ENCODE measurements around the gene FKBP1B. TPM values are rescaled to one million over a fixed set of nuclear protein-coding genes. Genes with fewer than 3 reads are reported as not detected.

The FKBP1B gene
- total RNA-seq, 1 experiment from 2014 or later: 58.6 TPM

DNA sequence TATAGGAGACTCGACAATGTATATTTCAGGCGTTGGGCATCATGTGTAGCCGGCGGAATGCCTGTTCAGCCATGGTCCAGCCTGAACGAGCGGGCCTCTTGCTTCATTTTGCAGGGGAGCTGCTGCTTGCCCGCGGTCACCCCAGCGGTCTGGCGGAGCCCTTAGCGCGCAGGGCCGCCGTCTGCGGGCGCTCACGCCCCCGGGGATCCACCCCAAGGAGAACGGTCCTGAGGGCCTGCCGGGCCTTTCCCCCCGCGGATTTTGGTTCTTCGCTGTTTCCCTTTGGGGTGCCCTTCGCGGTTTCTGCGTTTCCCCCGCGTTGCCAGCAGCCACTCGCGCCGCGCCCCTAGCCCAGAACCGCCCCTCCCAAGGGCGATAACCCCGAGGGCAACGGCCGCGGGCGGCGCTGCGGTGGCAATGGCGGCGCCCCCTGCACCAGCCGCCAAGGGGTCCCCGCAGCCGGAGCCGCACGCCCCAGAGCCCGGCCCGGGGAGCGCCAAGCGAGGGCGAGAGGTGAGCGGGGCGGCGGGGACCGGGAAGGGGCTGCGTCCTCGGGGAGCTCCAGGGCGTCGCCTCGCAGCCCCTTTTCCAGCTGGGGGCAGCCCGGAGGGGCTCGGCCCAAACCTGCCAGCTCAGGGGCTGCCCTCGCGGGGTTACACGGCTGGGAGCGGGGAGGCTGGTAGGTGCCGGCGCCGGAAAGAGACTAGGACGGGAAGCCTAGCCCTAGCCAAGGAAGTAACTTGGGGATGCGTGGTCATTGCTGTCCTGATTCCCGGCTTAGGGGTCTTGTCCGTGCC lies 39.7 kb upstream of the FKBP1B start, which contains the start of gene MFSD2B (continued):
- TF ChIP-seq, protein P1, sequence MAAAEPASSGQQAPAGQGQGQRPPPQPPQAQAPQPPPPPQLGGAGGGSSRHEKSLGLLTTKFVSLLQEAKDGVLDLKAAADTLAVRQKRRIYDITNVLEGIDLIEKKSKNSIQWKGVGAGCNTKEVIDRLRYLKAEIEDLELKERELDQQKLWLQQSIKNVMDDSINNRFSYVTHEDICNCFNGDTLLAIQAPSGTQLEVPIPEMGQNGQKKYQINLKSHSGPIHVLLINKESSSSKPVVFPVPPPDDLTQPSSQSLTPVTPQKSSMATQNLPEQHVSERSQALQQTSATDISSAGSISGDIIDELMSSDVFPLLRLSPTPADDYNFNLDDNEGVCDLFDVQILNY (CRISPR knock-in tag; IDR thresholded peaks at IDR 0.05): peak; percentile 29; the same call in 1 of the 2 replicates
- TF ChIP-seq, protein P2, sequence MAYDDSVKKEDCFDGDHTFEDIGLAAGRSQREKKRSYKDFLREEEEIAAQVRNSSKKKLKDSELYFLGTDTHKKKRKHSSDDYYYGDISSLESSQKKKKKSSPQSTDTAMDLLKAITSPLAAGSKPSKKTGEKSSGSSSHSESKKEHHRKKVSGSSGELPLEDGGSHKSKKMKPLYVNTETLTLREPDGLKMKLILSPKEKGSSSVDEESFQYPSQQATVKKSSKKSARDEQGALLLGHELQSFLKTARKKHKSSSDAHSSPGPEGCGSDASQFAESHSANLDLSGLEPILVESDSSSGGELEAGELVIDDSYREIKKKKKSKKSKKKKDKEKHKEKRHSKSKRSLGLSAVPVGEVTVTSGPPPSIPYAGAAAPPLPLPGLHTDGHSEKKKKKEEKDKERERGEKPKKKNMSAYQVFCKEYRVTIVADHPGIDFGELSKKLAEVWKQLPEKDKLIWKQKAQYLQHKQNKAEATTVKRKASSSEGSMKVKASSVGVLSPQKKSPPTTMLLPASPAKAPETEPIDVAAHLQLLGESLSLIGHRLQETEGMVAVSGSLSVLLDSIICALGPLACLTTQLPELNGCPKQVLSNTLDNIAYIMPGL (CRISPR knock-in tag; IDR thresholded peaks at IDR 0.05): peak; percentile 78
- no peak for TF ChIP-seq ZNF423 (CRISPR knock-in tag; IDR thresholded peaks at IDR 0.05)
- TF ChIP-seq, protein P3, sequence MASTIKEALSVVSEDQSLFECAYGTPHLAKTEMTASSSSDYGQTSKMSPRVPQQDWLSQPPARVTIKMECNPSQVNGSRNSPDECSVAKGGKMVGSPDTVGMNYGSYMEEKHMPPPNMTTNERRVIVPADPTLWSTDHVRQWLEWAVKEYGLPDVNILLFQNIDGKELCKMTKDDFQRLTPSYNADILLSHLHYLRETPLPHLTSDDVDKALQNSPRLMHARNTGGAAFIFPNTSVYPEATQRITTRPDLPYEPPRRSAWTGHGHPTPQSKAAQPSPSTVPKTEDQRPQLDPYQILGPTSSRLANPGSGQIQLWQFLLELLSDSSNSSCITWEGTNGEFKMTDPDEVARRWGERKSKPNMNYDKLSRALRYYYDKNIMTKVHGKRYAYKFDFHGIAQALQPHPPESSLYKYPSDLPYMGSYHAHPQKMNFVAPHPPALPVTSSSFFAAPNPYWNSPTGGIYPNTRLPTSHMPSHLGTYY (CRISPR knock-in tag; IDR thresholded peaks at IDR 0.05): no peak
- no peak for TF ChIP-seq ZNF219 (CRISPR knock-in tag; IDR thresholded peaks at IDR 0.05; ENCODE audit: borderline replicate concordance)
- TF ChIP-seq, protein P4, sequence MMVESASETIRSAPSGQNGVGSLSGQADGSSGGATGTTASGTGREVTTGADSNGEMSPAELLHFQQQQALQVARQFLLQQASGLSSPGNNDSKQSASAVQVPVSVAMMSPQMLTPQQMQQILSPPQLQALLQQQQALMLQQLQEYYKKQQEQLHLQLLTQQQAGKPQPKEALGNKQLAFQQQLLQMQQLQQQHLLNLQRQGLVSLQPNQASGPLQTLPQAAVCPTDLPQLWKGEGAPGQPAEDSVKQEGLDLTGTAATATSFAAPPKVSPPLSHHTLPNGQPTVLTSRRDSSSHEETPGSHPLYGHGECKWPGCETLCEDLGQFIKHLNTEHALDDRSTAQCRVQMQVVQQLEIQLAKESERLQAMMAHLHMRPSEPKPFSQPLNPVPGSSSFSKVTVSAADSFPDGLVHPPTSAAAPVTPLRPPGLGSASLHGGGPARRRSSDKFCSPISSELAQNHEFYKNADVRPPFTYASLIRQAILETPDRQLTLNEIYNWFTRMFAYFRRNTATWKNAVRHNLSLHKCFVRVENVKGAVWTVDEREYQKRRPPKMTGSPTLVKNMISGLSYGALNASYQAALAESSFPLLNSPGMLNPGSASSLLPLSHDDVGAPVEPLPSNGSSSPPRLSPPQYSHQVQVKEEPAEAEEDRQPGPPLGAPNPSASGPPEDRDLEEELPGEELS (CRISPR knock-in tag; IDR thresholded peaks at IDR 0.05): peak; percentile 68
- TF ChIP-seq ZNF396 (CRISPR knock-in tag; IDR thresholded peaks at IDR 0.05; ENCODE audit: borderline replicate concordance): no peak

DNA sequence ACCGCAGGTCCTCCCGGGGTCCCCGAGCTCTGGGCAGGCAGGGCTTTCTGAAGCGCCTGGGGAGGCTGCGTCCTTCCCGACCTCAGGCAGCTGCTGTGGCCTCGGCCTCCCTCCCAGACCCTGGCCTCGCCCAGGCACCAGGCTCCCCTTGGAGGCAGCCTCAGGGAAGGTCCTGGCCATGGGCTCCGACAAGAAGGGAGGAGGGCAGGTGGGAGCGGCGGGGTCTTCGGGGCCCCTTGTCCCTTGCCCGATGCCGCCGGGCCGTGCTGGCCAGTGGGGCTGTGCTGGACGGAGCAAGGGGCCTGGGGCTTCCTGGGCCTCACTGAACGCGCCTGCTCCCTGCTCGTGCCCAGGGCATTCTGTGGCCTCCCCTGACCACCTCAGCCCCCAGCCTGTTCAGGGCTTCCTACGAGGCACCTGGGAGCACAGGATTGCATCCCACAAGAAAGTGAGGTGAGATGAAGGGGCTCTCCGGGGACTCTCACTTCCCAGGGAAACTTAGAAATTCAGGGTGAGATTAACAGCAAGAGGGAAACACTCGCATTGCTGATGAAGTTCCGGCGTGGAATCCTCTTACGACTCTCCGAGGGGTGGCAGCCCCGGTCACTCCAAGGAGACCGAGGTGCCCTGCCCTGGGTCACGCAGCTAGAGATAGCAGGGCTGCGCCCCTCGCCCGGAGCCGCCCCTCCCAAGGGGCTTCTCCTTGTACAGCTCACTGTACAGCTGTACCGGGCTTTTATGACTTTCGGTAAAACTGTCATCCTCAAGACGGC lies 38.9 kb upstream of the FKBP1B start:
- peaks cover 9% of the 10 kb centered on the region for H3K27me3 Mint-ChIP-seq (ENCODE audit: low read depth)
- ChIA-PET CTCF (interaction anchor here (0.6 to 2.4 kb wide), 4 partner anchors 11 to 84 kb away, joined by 3 to 15 read pairs (median 3); partner anchors contain the start of gene ATAD2B), POLR2A (interaction anchor here (1.3 kb wide), 1 partner anchor 9 kb away, joined by 4 read pairs; no protein-coding TSS in a partner anchor)
- TF ChIP-seq SMAD4 (CRISPR knock-in tag; IDR thresholded peaks at IDR 0.05) (no peak), ZNF121 (CRISPR knock-in tag; IDR thresholded peaks at IDR 0.05) (peak; percentile 60), HMGA2 (CRISPR knock-in tag; IDR thresholded peaks at IDR 0.05) (no peak)
- DNase-seq (ENCODE audit: low spot score): no peak
- no peaks in the 10 kb centered on the region for H3K36me3 Mint-ChIP-seq
- ATAC-seq: peak; percentile 45
- no peaks in the 10 kb centered on the region for H3K9me3 Mint-ChIP-seq
- H3K27ac Mint-ChIP-seq: no peak overlapping the region
- peaks cover 23% of the 10 kb centered on the region for H3K4me1 Mint-ChIP-seq
- peak overlapping the region; percentile 18 for H3K4me3 Mint-ChIP-seq

DNA sequence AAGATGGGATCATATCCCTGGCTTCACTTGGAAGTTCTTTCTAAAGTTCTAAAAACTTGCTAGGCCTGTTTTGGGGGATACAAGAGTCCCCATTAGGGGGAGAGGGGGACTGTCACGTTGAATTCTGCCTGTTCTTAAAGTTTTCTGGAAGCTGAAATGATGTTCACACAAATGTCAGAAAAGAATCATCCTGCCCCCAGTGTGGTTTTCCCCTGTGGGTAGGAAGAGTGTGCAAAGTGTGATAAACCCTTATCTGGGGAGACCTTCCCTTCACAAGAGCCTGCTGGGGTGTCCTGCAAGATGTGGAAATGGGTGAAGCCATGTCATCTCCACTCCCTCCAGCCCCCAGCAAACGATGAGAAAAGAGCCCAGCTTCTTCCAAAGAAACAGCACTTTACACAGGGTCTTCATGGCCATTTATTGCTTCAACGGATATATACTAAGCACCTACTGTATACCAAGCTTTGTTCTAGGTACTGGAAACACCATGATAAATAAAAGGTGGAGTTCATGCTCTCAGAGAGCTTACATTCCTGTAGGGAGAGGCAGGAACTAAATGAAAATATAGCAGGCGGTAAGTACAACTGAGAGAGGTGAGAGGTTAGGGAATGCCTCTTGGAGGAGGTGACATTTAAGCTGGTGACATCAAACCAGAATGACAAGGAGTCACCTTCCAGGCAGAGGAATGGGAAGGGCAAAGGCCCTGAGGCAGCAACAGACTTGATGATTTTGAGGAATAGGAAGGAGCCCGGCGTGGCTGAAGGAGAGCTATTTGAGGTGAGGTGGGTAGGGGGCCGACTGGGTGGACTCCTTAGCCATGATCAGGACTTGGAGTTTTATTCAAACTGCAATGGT lies 38.1 kb upstream of the FKBP1B start:
- peak overlapping the region; percentile 7; the same call in 1 of the 2 replicates for H3K4me3 Mint-ChIP-seq
- H3K36me3 Mint-ChIP-seq: no peaks in the 10 kb centered on the region
- ChIA-PET POLR2A (no interaction called here), CTCF (interaction anchor here (1.3 to 2.4 kb wide), 4 partner anchors 73 to 187 kb away, joined by 3 to 15 read pairs (median 8); partner anchors contain the start of gene ATAD2B)
- H3K27ac Mint-ChIP-seq: no peak overlapping the region
- no peak for DNase-seq (ENCODE audit: low spot score)
- peaks cover 30% of the 10 kb centered on the region for H3K4me1 Mint-ChIP-seq
- peaks cover 9% of the 10 kb centered on the region for H3K27me3 Mint-ChIP-seq (ENCODE audit: low read depth)
- ATAC-seq: no peak
- H3K9me3 Mint-ChIP-seq: no peaks in the 10 kb centered on the region
- TF ChIP-seq, protein P5, sequence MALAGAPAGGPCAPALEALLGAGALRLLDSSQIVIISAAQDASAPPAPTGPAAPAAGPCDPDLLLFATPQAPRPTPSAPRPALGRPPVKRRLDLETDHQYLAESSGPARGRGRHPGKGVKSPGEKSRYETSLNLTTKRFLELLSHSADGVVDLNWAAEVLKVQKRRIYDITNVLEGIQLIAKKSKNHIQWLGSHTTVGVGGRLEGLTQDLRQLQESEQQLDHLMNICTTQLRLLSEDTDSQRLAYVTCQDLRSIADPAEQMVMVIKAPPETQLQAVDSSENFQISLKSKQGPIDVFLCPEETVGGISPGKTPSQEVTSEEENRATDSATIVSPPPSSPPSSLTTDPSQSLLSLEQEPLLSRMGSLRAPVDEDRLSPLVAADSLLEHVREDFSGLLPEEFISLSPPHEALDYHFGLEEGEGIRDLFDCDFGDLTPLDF (CRISPR knock-in tag; IDR thresholded peaks at IDR 0.05): no peak
- no peak for TF ChIP-seq CBFB (CRISPR knock-in tag; IDR thresholded peaks at IDR 0.05; ENCODE audit: low read depth)
- no peak for TF ChIP-seq JAZF1 (CRISPR knock-in tag; IDR thresholded peaks at IDR 0.05)
- no peak for TF ChIP-seq IRF2 (CRISPR knock-in tag; IDR thresholded peaks at IDR 0.05; ENCODE audit: borderline replicate concordance, low read depth)
- no peak for TF ChIP-seq FOXJ3 (CRISPR knock-in tag; IDR thresholded peaks at IDR 0.05; ENCODE audit: borderline replicate concordance)
- TF ChIP-seq, protein P6, sequence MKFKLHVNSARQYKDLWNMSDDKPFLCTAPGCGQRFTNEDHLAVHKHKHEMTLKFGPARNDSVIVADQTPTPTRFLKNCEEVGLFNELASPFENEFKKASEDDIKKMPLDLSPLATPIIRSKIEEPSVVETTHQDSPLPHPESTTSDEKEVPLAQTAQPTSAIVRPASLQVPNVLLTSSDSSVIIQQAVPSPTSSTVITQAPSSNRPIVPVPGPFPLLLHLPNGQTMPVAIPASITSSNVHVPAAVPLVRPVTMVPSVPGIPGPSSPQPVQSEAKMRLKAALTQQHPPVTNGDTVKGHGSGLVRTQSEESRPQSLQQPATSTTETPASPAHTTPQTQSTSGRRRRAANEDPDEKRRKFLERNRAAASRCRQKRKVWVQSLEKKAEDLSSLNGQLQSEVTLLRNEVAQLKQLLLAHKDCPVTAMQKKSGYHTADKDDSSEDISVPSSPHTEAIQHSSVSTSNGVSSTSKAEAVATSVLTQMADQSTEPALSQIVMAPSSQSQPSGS (CRISPR knock-in tag; IDR thresholded peaks at IDR 0.05; ENCODE audit: borderline replicate concordance, low read depth): no peak
- TF ChIP-seq, protein P7, sequence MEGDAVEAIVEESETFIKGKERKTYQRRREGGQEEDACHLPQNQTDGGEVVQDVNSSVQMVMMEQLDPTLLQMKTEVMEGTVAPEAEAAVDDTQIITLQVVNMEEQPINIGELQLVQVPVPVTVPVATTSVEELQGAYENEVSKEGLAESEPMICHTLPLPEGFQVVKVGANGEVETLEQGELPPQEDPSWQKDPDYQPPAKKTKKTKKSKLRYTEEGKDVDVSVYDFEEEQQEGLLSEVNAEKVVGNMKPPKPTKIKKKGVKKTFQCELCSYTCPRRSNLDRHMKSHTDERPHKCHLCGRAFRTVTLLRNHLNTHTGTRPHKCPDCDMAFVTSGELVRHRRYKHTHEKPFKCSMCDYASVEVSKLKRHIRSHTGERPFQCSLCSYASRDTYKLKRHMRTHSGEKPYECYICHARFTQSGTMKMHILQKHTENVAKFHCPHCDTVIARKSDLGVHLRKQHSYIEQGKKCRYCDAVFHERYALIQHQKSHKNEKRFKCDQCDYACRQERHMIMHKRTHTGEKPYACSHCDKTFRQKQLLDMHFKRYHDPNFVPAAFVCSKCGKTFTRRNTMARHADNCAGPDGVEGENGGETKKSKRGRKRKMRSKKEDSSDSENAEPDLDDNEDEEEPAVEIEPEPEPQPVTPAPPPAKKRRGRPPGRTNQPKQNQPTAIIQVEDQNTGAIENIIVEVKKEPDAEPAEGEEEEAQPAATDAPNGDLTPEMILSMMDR (IDR thresholded peaks at IDR 0.05): no peak
